Heart left ventricle (tissue), 16 donors: ENCODE results near the gene CST4. TPM values are rescaled to one million over a fixed set of nuclear protein-coding genes. Genes with fewer than 3 reads are reported as not detected.
A peak's percentile ranks its signal among the peaks of the same experiment; 100 is the strongest.

Experiments
- ATAC-seq, 4 donors: fragments of 200-7000 bp; cut with Tn5 transposase; one replicate each; pipeline ENCODE4 v1.9.1; 2020 to 2022; ENCODE audit warnings: moderate library complexity in 4 of 4, mild to moderate bottlenecking in 3 of 4, moderate number of reproducible peaks in 1 of 4
- DNase-seq, 5 donors: peaks; one replicate each; pipeline ENCODE4 v3.0.0-alpha.2; 2020
- H3K27ac ChIP-seq, 12 donors: fragments of 200-600 bp; sonication (generic) in 4 of 12; one replicate each; pipeline versions ENCODE4 v1.5.0 to v1.8.0; 2016 to 2022; ENCODE audit warnings: mild to moderate bottlenecking in 2 of 12
- H3K27me3 ChIP-seq, 9 donors: fragments of 200-600 bp; sonication (generic) in 2 of 9; one replicate each; pipeline versions ENCODE4 v1.5.1 to v1.8.0; 2016 to 2022; ENCODE audit warnings: mild to moderate bottlenecking in 3 of 9
- H3K36me3 ChIP-seq, 9 donors: fragments of 200-600 bp; sonication (generic) in 2 of 9; one replicate each; pipeline versions ENCODE4 v1.5.0 to v1.8.0; 2018 to 2022; ENCODE audit warnings: mild to moderate bottlenecking in 2 of 9
- H3K4me1 ChIP-seq, 12 donors: fragments of 200-600 bp; sonication (generic) in 4 of 12; one replicate each; pipeline versions ENCODE4 v1.5.0 to v1.8.0; 2016 to 2022; ENCODE audit warnings: mild to moderate bottlenecking in 3 of 12
- H3K4me3 ChIP-seq, 12 donors: fragments of 200-600 bp; sonication (generic) in 4 of 12; one replicate each; pipeline versions ENCODE4 v1.5.0 to v1.8.0; 2017 to 2022; ENCODE audit warnings: mild to moderate bottlenecking in 9 of 12, moderate library complexity in 4 of 12
- H3K9me3 ChIP-seq, 12 donors: fragments of 200-600 bp; sonication (generic) in 4 of 12; one replicate each; pipeline versions ENCODE4 v1.5.0 to v1.8.0; 2016 to 2022; ENCODE audit warnings: mild to moderate bottlenecking in 1 of 12
- POLR2A ChIP-seq, 2 donors: fragments of 450-650 bp; IDR thresholded peaks; one replicate each; pipeline ENCODE4 v1.6.1; 2017; ENCODE audit warnings: antibody characterized with exemption in 2 of 2, mild to moderate bottlenecking in 2 of 2, moderate library complexity in 2 of 2
- WGBS, 4 donors: extraction: QIAGEN DNeasy Blood & Tissue Kit in 2 of 4; methylation state at CpG; one replicate each; pipeline versions ENCODE4 v1.1.5 to v1.1.7; 2013 to 2018; 5-methylcytosine and 5-hydroxymethylcytosine counted together
- intact Hi-C, 10 donors: fragments of 100-400 bp; cut with DNase I; formaldehyde crosslinking; loops; one replicate each; pipeline versions ENCODE4 v1.11.1 to v1.14.2; 2022
- polyA plus RNA-seq, 2 donors: library from polyadenylated mRNA; stranded (reverse); fragments of 200-250 nt; gene quantifications; one replicate each; pipeline ENCODE4 v1.2.3, GENCODE V29; 2013
- total RNA-seq, 9 donors: library from RNA; depleted of rRNA in 2 of 9; stranded (reverse); fragments of >200 nt in 2 of 9; fragmentation: NEBNext Ultra II Directional in 3 of 9; extraction: Animal tissue kit (Norgen Biotek cat#: 25700) in 3 of 9; gene quantifications; one replicate each; pipeline versions ENCODE4 v1.1.0 to v1.2.4, GENCODE V29; 2016 to 2023
- TF ChIP-seq, protein P1 (sequence below), 12 donors: fragments of 200-600 bp; sonication (generic) in 4 of 12; IDR thresholded peaks; one replicate each; pipeline versions ENCODE4 v1.5.0 to v1.8.0; 2018 to 2022; ENCODE audit warnings: antibody characterized with exemption in 12 of 12, mild to moderate bottlenecking in 5 of 12
- donor health status: ischemic (EF 13 %, LVEDD 7.1; RV severe dilation, severe dysfunction).
- donor health status: healthy with polysubstance abuse.
- donor health status: DM: no; HTN: yes; CAD: no.
- donor health status: DM: no; HTN: no; CAD: no.
- donor health status: ischemic (EF 25% LVEDD 6.9; RV normal size, moderate dysfunction).
- donor health status: ischemic (EF 25% LVEDD 5.7; RV mildly dilated, moderate dysfunction).
- donor health status: healthy.
- donor health status: DM: yes; HTN: yes; CAD: no.
- donor health status: ischemic (EF 35%, LVEDD 5.7; RV mildly dilated, moderate dysfunction).
- donor health status: nonischemic (EF 11% LVEDD 7.7; RV severe dilation, severe dysfunction).
- donor health status: DM: yes; HTN: yes; CAD: no.
- donor health status: PGD.
- donor health status: ischemic (EF 29% LVEDD 5.4; RV normal size, mild dysfunction).
- donor health status: nonischemic (EF 23%, LVEDD 6.1; RV moderate dilation, normal function).

The CST4 gene
- total and polyA plus RNA-seq, 11 donors: not detected

- Histone ChIP-seq H3K36me3 (no peaks in the 10 kb centered on the region), H3K27me3 (no peaks in the 10 kb centered on the region), H3K4me3 (no peak overlapping the region), H3K27ac (peak overlapping the region in 2 of 12 donors; percentile 70 to 71), H3K4me1 (peaks cover 0 to 32% (median 16%) of the 10 kb centered on the region in 12 donors), H3K9me3 (no peaks in the 10 kb centered on the region)
- DNase-seq (no peak), ATAC-seq (no peak)
- 89 to 93% (median 92%) methylated on average over 8 of the region's 8 CpGs for WGBS, 4 donors
- TF ChIP-seq, protein P1, sequence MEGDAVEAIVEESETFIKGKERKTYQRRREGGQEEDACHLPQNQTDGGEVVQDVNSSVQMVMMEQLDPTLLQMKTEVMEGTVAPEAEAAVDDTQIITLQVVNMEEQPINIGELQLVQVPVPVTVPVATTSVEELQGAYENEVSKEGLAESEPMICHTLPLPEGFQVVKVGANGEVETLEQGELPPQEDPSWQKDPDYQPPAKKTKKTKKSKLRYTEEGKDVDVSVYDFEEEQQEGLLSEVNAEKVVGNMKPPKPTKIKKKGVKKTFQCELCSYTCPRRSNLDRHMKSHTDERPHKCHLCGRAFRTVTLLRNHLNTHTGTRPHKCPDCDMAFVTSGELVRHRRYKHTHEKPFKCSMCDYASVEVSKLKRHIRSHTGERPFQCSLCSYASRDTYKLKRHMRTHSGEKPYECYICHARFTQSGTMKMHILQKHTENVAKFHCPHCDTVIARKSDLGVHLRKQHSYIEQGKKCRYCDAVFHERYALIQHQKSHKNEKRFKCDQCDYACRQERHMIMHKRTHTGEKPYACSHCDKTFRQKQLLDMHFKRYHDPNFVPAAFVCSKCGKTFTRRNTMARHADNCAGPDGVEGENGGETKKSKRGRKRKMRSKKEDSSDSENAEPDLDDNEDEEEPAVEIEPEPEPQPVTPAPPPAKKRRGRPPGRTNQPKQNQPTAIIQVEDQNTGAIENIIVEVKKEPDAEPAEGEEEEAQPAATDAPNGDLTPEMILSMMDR (IDR thresholded peaks at IDR 0.05): no peak
- no peak for TF ChIP-seq POLR2A (IDR thresholded peaks at IDR 0.05)
- intact Hi-C loops: no loop called here
Measured at GRCh38 chr20:23658989-23659609, 29.7 kb downstream of the CST4 start.

GRCh38 chr20:23658336-23658735, 30.5 kb downstream of the CST4 start:
- peaks cover 0 to 40% (median 23%) of the 10 kb centered on the region in 12 donors for H3K4me1 ChIP-seq
- TF ChIP-seq POLR2A (IDR thresholded peaks at IDR 0.05): no peak
- TF ChIP-seq, protein P1 (IDR thresholded peaks at IDR 0.05): no peak
- DNase-seq (no peak), ATAC-seq (no peak)
- no peak overlapping the region for H3K27ac ChIP-seq
- intact Hi-C loops: no loop called here
- H3K36me3 ChIP-seq: no peaks in the 10 kb centered on the region
- no peaks in the 10 kb centered on the region for H3K9me3 ChIP-seq
- WGBS, 4 donors: 69 to 85% (median 74%) methylated on average over 2 of the region's 2 CpGs
- no peak overlapping the region for H3K4me3 ChIP-seq
- peaks cover 0 to 7% (median 0%) of the 10 kb centered on the region in 9 donors for H3K27me3 ChIP-seq

GRCh38 chr20:23657202-23657601, 31.6 kb downstream of the CST4 start:
- intact Hi-C loops: no loop called here
- no peaks in the 10 kb centered on the region for H3K36me3 ChIP-seq
- ATAC-seq (no peak), DNase-seq (no peak)
- WGBS, 4 donors: 70 to 76% (median 76%) methylated on average over 8 of the region's 8 CpGs
- peak overlapping the region in 1 of 12 donors; percentile 34 for H3K27ac ChIP-seq
- H3K4me3 ChIP-seq: no peak overlapping the region
- H3K27me3 ChIP-seq: peaks cover 0 to 7% (median 0%) of the 10 kb centered on the region in 9 donors
- peaks cover 0 to 2% (median 0%) of the 10 kb centered on the region in 12 donors for H3K9me3 ChIP-seq
- TF ChIP-seq, protein P1 (IDR thresholded peaks at IDR 0.05): no peak
- TF ChIP-seq POLR2A (IDR thresholded peaks at IDR 0.05): no peak
- H3K4me1 ChIP-seq: peaks cover 0 to 41% (median 25%) of the 10 kb centered on the region in 12 donors

DNA sequence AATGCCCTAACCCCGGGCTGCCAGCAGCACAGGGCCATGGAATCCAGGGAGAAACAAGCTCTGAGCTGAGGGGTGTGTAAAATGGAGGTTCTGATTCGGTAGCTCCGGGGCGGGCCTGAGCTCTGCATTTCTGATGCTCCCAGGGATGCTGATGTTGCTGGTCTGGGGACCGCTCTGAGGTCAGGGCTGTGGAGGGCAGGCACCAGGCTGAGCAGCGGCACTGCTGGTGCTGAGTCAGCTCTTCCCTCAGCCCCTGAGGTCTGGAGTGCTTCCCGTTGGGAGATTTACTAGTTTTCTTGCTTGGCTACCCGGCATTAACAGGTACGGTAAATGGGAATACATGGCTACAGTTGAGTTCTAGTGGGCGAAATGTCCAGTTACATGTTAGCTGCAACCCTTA, 32.5 kb downstream of the CST4 start:
- 59 to 67% (median 63%) methylated on average over 10 of the region's 10 CpGs for WGBS, 4 donors
- peak in 3 of 4 donors; percentile 44 to 69 (median 64) for ATAC-seq
- H3K27ac ChIP-seq: peak overlapping the region in 11 of 12 donors; percentile 34 to 89 (median 74)
- peaks cover 0 to 41% (median 25%) of the 10 kb centered on the region in 12 donors for H3K4me1 ChIP-seq
- H3K4me3 ChIP-seq: peak overlapping the region in 8 of 12 donors; percentile 20 to 46 (median 34)
- H3K9me3 ChIP-seq: peaks cover 0 to 4% (median 0%) of the 10 kb centered on the region in 12 donors
- intact Hi-C loops: no loop called here
- DNase-seq: peak in 3 of 5 donors; percentile 40 to 77 (median 63)
- H3K36me3 ChIP-seq: no peaks in the 10 kb centered on the region
- H3K27me3 ChIP-seq: peaks cover 0 to 7% (median 0%) of the 10 kb centered on the region in 9 donors
- TF ChIP-seq, protein P1 (IDR thresholded peaks at IDR 0.05): no peak
- no peak for TF ChIP-seq POLR2A (IDR thresholded peaks at IDR 0.05)
